Esophagus squamous epithelium (tissue), 5 donors: ENCODE measurements around the gene AUTS2. TPM values are rescaled to one million over a fixed set of nuclear protein-coding genes. Genes with fewer than 3 reads are reported as not detected.

ENCODE experiments used
- DNase-seq: peaks from one replicate; lab custom pipeline; 2025; lab: John Stamatoyannopoulos, UW
- H3K27ac ChIP-seq, 4 donors: fragments of 200-600 bp; sonication (generic); one replicate each; pipeline ENCODE4 v1.5.1; 2016 to 2019; ENCODE audit warnings: mild to moderate bottlenecking in 1 of 4
- H3K27me3 ChIP-seq, 4 donors: fragments of 200-600 bp; sonication (generic); 1 replicate in 3 of 4; 2 replicates in 1 of 4; pipeline versions ENCODE4 v1.5.1 to v1.6.0; 2017 to 2021; ENCODE audit warnings: antibody characterized with exemption in 1 of 4
- H3K36me3 ChIP-seq, 3 donors: fragments of 200-600 bp; sonication (generic); one replicate each; pipeline ENCODE4 v1.5.1; 2016 to 2019
- H3K4me1 ChIP-seq, 3 donors: fragments of 200-600 bp; sonication (generic); one replicate each; pipeline ENCODE4 v1.5.1; 2017 to 2019
- H3K4me3 ChIP-seq, 4 donors: fragments of 200-600 bp; sonication (generic); 1 replicate in 3 of 4; 2 replicates in 1 of 4; pipeline ENCODE4 v1.5.1; 2016 to 2019; ENCODE audit warnings: mild to moderate bottlenecking in 2 of 4, moderate library complexity in 1 of 4
- H3K9me3 ChIP-seq, 3 donors: fragments of 200-600 bp; sonication (generic); one replicate each; pipeline ENCODE4 v1.5.1; 2016 to 2019
- POLR2A ChIP-seq, 4 donors: fragments of 450-650 bp; IDR thresholded peaks; one replicate each; pipeline ENCODE4 v1.6.1; 2017; ENCODE audit warnings: antibody characterized with exemption in 4 of 4, mild to moderate bottlenecking in 4 of 4, moderate library complexity in 3 of 4
- WGBS, 2 donors: methylation state at CpG; one replicate each; pipeline ENCODE4 v1.1.5; 2018; 5-methylcytosine and 5-hydroxymethylcytosine counted together
- intact Hi-C: fragments of 100-400 bp; cut with DNase I; formaldehyde crosslinking; loops from one replicate; pipeline ENCODE4 v1.15.0; 2022
- total RNA-seq, 4 donors: library from RNA; depleted of rRNA; stranded (reverse); fragments of >200 nt; gene quantifications; one replicate each; pipeline ENCODE4 v1.1.0, GENCODE V29; 2016
- TF ChIP-seq, protein P1 (sequence below), 6 experiments: fragments of 450-650 bp in 4 of 6; fragments of 200-600 bp in 2 of 6; sonication (generic) in 2 of 6; IDR thresholded peaks; one replicate each; pipeline ENCODE4 v1.5.1; 2016 to 2019; ENCODE audit warnings: antibody characterized with exemption in 6 of 6, mild to moderate bottlenecking in 4 of 6, moderate library complexity in 4 of 6
- donor health status: DM: yes; HTN: yes; CAD: no.

AUTS2 gene
- total RNA-seq, 4 donors from 2014 or later: 9.5 to 36.2 (median 23.0) TPM

DNA sequence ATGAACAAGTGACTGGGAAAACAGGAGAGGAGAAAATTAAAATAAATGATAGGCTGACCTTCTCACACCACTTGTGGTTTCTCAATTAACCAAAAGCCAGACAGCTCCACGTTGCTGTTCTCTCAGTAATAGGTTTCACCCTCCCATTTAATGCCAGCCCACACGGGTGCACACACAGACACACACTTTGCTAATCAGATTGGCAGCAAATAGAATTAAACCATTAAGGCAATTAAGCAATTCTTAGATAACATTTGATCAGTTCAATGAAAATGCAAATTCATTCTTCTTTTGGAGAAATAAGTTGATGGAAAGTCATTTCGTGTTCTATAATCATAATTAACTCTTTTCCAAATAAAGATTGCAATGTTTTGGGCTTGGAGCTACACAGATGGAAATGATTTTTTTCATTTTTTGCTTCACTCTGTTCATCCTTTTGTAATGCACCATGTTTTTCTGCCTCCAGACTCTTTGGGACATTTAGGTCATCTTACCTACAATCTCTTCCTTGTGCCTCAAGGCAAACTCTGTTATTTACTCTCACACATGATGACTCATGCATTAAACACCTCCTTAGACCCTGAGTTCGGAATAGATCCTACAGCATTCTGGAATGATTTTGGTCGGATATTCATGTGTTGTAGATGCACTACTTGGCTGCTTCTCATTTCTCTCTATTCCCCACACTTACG lies 700.7 kb downstream of the AUTS2 start:
- Histone ChIP-seq H3K9me3 (no peaks in the 10 kb centered on the region), H3K27ac (no peak overlapping the region), H3K36me3 (no peaks in the 10 kb centered on the region), H3K27me3 (no peaks in the 10 kb centered on the region), H3K4me1 (no peaks in the 10 kb centered on the region), H3K4me3 (no peak overlapping the region)
- intact Hi-C loops: no loop called here
- no peak for DNase-seq
- TF ChIP-seq, protein P1, sequence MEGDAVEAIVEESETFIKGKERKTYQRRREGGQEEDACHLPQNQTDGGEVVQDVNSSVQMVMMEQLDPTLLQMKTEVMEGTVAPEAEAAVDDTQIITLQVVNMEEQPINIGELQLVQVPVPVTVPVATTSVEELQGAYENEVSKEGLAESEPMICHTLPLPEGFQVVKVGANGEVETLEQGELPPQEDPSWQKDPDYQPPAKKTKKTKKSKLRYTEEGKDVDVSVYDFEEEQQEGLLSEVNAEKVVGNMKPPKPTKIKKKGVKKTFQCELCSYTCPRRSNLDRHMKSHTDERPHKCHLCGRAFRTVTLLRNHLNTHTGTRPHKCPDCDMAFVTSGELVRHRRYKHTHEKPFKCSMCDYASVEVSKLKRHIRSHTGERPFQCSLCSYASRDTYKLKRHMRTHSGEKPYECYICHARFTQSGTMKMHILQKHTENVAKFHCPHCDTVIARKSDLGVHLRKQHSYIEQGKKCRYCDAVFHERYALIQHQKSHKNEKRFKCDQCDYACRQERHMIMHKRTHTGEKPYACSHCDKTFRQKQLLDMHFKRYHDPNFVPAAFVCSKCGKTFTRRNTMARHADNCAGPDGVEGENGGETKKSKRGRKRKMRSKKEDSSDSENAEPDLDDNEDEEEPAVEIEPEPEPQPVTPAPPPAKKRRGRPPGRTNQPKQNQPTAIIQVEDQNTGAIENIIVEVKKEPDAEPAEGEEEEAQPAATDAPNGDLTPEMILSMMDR (IDR thresholded peaks at IDR 0.05): no peak
- no peak for TF ChIP-seq POLR2A (IDR thresholded peaks at IDR 0.05)
- WGBS, 2 donors: 45 to 55% methylated on average over 6 of the region's 6 CpGs

DNA sequence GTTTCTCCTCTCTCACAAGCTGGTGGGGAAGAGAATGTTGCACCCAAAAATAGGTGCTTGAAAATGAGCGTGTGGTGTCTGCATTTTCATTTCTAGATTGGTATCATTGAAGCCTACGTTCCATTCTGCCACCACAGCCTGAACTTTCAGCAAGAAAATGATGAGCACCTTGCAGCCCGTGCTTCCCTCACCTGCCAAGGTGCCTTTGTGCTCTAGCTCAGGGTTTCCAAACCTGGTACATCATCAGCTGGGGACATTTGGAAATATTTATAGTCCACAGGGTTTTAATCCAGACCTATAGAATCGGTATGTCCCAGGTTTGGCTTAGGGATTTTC lies 701.2 kb downstream of the AUTS2 start:
- Histone ChIP-seq H3K36me3 (no peaks in the 10 kb centered on the region), H3K4me3 (no peak overlapping the region), H3K27me3 (no peaks in the 10 kb centered on the region), H3K4me1 (no peaks in the 10 kb centered on the region), H3K9me3 (no peaks in the 10 kb centered on the region), H3K27ac (no peak overlapping the region)
- WGBS, 2 donors: 76 to 85% methylated on average over 4 of the region's 4 CpGs
- no peak for DNase-seq
- intact Hi-C loops: no loop called here
- no peak for TF ChIP-seq POLR2A (IDR thresholded peaks at IDR 0.05)

DNA sequence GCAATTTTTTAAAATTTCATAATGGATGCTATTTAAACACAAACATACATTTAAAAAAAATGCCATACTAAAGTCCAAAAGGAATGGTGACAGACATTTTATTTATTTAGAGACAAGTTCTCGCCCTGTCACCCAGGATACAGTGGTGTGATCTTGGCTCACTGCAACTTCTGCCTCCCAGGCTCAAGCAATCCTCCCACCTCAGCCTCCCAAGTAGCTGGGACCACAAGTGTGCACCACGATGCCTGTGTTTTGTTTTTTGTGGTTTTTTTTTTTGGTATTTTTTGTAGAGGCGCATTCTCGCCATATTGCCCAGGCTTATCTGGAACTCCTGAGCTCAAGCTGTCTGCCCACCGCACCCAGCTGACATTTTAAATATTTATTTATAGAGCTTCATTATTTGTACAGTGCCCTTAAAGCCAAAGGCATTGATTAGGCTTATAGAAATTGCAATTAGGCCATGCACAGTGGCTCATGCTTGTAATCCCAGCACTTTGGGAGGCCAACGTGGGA lies 703.5 kb downstream of the AUTS2 start:
- H3K4me1 ChIP-seq: no peaks in the 10 kb centered on the region
- H3K4me3 ChIP-seq: no peak overlapping the region
- no peaks in the 10 kb centered on the region for H3K36me3 ChIP-seq
- no peaks in the 10 kb centered on the region for H3K9me3 ChIP-seq
- TF ChIP-seq, protein P1 (IDR thresholded peaks at IDR 0.05): no peak
- TF ChIP-seq POLR2A (IDR thresholded peaks at IDR 0.05): no peak
- 78 to 89% methylated on average over 5 of the region's 6 CpGs for WGBS, 2 donors
- H3K27ac ChIP-seq: no peak overlapping the region
- no peaks in the 10 kb centered on the region for H3K27me3 ChIP-seq
- intact Hi-C loops: no loop called here
- no peak for DNase-seq

DNA sequence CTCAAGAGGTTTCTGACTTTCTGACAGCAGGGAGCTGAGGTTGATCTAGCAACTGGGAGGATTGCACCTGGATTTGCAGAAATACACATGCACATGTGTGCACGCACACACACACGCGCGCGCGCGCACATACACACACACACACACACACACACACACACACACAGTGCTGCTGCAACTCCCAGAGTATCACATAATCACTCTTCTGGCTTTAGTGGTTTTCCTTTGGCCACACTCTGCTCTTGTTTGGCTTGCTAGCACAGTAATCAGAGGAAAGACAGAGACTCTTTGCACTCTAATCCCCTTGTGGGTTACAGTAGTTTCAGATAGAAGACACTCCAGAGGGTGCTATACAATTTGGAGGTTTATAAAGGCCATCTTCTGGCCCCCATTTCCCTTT lies 705.0 kb downstream of the AUTS2 start:
- Histone ChIP-seq H3K9me3 (no peaks in the 10 kb centered on the region), H3K36me3 (no peaks in the 10 kb centered on the region), H3K27ac (no peak overlapping the region), H3K4me3 (no peak overlapping the region), H3K4me1 (no peaks in the 10 kb centered on the region), H3K27me3 (no peaks in the 10 kb centered on the region)
- no peak for DNase-seq
- intact Hi-C loops: no loop called here
- TF ChIP-seq, protein P1 (IDR thresholded peaks at IDR 0.05): no peak
- no peak for TF ChIP-seq POLR2A (IDR thresholded peaks at IDR 0.05)
- 75 to 97% methylated on average over 4 to 7 of the region's 7 CpGs for WGBS, 2 donors

DNA sequence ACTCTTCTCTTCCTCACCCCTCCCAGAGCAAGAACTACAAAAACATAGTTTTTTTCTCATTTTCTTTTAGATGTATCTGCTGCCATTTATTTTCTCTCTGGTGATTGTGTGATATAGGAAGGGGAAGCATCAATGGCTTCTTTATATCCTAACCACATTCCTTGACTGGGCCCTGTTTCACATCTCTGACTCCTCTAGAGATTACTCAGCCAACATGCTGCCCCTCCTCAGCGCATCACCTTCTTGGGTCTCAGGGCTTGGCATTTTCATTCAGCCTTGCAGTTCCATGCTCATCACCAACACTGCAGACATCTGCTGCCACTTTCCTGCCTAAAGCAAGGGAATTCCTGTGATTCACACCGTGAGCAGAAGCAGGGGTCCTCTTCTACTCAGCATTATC lies 705.5 kb downstream of the AUTS2 start:
- TF ChIP-seq POLR2A (IDR thresholded peaks at IDR 0.05): no peak
- Histone ChIP-seq H3K4me3 (no peak overlapping the region), H3K4me1 (no peaks in the 10 kb centered on the region), H3K27me3 (no peaks in the 10 kb centered on the region), H3K27ac (no peak overlapping the region), H3K36me3 (no peaks in the 10 kb centered on the region), H3K9me3 (no peaks in the 10 kb centered on the region)
- WGBS, 2 donors: 82 to 93% methylated on average over 2 of the region's 2 CpGs
- intact Hi-C loops: no loop called here
- DNase-seq: no peak

DNA sequence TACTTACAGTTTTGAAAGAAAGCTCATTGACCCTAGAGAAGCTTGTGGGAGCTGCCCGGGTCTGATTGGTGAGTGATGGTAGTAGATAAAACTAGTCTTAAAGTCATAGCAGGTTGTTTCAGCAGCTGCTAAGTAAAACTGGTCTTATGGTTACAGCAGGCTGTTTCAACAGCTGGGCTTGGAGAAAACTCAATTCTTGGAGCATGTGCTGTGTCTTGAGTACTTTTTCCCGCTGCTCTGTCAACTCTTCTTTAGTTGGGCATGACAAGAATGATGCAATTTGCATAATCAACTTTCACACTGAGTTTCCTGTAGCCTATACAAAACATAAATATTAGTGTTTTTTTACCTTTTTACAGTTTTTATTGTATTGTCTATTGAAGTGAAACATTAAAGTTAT lies 707.9 kb downstream of the AUTS2 start:
- 85 to 92% methylated on average over 2 of the region's 2 CpGs for WGBS, 2 donors
- Histone ChIP-seq H3K4me3 (no peak overlapping the region), H3K27me3 (no peaks in the 10 kb centered on the region), H3K9me3 (no peaks in the 10 kb centered on the region), H3K4me1 (no peaks in the 10 kb centered on the region), H3K27ac (no peak overlapping the region), H3K36me3 (no peaks in the 10 kb centered on the region)
- DNase-seq: no peak
- TF ChIP-seq POLR2A (IDR thresholded peaks at IDR 0.05): no peak
- TF ChIP-seq, protein P1 (IDR thresholded peaks at IDR 0.05): no peak
- intact Hi-C loops: no loop called here
